ENCODE data around the gene FBN3. TPM values are rescaled to one million over a fixed set of nuclear protein-coding genes. Genes with fewer than 3 reads are reported as not detected.

Gene FBN3
- total and polyA plus RNA-seq, 11 donors: 0.32 TPM; not detected in 10

DNA sequence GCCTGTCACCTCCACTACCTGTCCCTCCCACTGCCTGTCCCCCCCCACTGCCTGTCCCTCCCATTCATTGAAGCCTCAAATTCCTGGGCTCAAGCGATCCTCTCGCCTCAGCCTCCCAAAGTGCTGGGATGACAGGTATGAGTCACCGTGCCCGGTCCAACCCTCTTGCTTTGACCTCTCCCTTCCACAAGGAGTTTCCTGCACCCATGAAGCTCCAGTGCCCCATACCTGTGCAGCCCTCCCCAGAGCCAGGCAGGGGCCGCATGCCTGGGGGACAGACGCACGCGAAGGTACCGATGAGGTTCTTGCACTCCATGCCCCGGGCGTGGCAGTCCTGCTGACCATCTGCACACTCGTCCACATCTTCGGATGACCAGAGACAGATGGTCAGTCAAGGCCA, 62.5 kb downstream of the FBN3 start:
- 93 to 99% (median 96%) methylated on average over 13 of the region's 13 CpGs for WGBS, 4 donors
- DNase-seq: no peak
- Histone ChIP-seq H3K27me3 (peaks cover 0 to 13% (median 5%) of the 10 kb centered on the region in 9 donors), H3K4me1 (peaks cover 0 to 4% (median 0%) of the 10 kb centered on the region in 12 donors), H3K4me3 (no peak overlapping the region), H3K9me3 (peaks cover 0 to 12% (median 0%) of the 10 kb centered on the region in 12 donors), H3K27ac (no peak overlapping the region), H3K36me3 (no peaks in the 10 kb centered on the region)
- intact Hi-C loops (cut with DNase I): no loop called here
- no peak for ATAC-seq
- TF ChIP-seq CTCF (IDR thresholded peaks at IDR 0.05): no peak
- no peak for TF ChIP-seq POLR2A (IDR thresholded peaks at IDR 0.05)

GRCh38 chr19:8085598-8086408, 63.6 kb downstream of the FBN3 start:
- H3K27me3 ChIP-seq: peaks cover 0 to 13% (median 5%) of the 10 kb centered on the region in 9 donors
- no peak overlapping the region for H3K27ac ChIP-seq
- ATAC-seq (no peak), DNase-seq (no peak)
- H3K9me3 ChIP-seq: peaks cover 0 to 9% (median 0%) of the 10 kb centered on the region in 12 donors
- no peak overlapping the region for H3K4me3 ChIP-seq
- WGBS, 4 donors: 45 to 55% (median 53%) methylated on average over 20 of the region's 20 CpGs
- H3K4me1 ChIP-seq: peaks cover 0 to 4% (median 0%) of the 10 kb centered on the region in 12 donors
- TF ChIP-seq CTCF (IDR thresholded peaks at IDR 0.05) (no peak), POLR2A (IDR thresholded peaks at IDR 0.05) (no peak)
- intact Hi-C loops (cut with DNase I): no loop called here
- no peaks in the 10 kb centered on the region for H3K36me3 ChIP-seq

GRCh38 chr19:8084152-8084551, 65.2 kb downstream of the FBN3 start:
- intact Hi-C loops (cut with DNase I): no loop called here
- Histone ChIP-seq H3K4me3 (no peak overlapping the region), H3K4me1 (peaks cover 0 to 4% (median 0%) of the 10 kb centered on the region in 12 donors), H3K27ac (no peak overlapping the region), H3K27me3 (peaks cover 0 to 13% (median 5%) of the 10 kb centered on the region in 9 donors), H3K36me3 (no peaks in the 10 kb centered on the region), H3K9me3 (no peaks in the 10 kb centered on the region)
- DNase-seq: no peak
- TF ChIP-seq POLR2A (IDR thresholded peaks at IDR 0.05) (no peak), CTCF (IDR thresholded peaks at IDR 0.05) (no peak)
- 88 to 94% (median 92%) methylated on average over 13 of the region's 13 CpGs for WGBS, 4 donors
- no peak for ATAC-seq

GRCh38 chr19:8083141-8083540, 66.3 kb downstream of the FBN3 start:
- 82 to 92% (median 89%) methylated on average over 9 to 12 of the region's 12 CpGs for WGBS, 4 donors
- H3K4me1 ChIP-seq: peaks cover 0 to 4% (median 0%) of the 10 kb centered on the region in 12 donors
- H3K27ac ChIP-seq: no peak overlapping the region
- no peaks in the 10 kb centered on the region for H3K36me3 ChIP-seq
- H3K4me3 ChIP-seq: no peak overlapping the region
- TF ChIP-seq POLR2A (IDR thresholded peaks at IDR 0.05) (no peak), CTCF (IDR thresholded peaks at IDR 0.05) (no peak)
- no peaks in the 10 kb centered on the region for H3K9me3 ChIP-seq
- intact Hi-C loops (cut with DNase I): no loop called here
- peaks cover 0 to 12% (median 4%) of the 10 kb centered on the region in 9 donors for H3K27me3 ChIP-seq
- ATAC-seq (no peak), DNase-seq (no peak)

Data from heart left ventricle (tissue), 16 donors.